Natural killer cell (primary cell): ENCODE results near the gene GMCL1. TPM values are rescaled to one million over a fixed set of nuclear protein-coding genes. Genes with fewer than 3 reads are reported as not detected.
"Not testable (repeated sequence)": the region's sequence is repeated elsewhere in the genome, so short reads cannot be mapped to it uniquely, and the experiment has no call there.

Experiments
- ATAC-seq, 3 donors: fragments of 150-1000 bp in 2 of 3; fragments of 200-7000 bp in 1 of 3; cut with Tn5 transposase; 1 replicate in 1 of 3; 2 replicates in 2 of 3; pipeline ENCODE4 v1.10.0; 2021; ENCODE audit warnings: mild to moderate bottlenecking in 2 of 3, moderate library complexity in 2 of 3
- DNase-seq, 2 donors: peaks; one replicate each; pipeline versions ENCODE4 v3.0.0 to v3.0.0-alpha.2; 2013 to 2021; ENCODE audit warnings: mixed read lengths in 1 of 2
- H3K27ac ChIP-seq: one replicate; pipeline ENCODE4 v1.5.1; 2013; ENCODE audit warnings: mild to moderate bottlenecking, low read length
- H3K27me3 ChIP-seq: one replicate; pipeline ENCODE4 v1.6.1; 2013; ENCODE audit warnings: low read length; ENCODE audit not compliant: control insufficient read depth, insufficient read depth
- H3K36me3 ChIP-seq: one replicate; pipeline ENCODE4 v1.6.1; 2013; ENCODE audit warnings: low read length; ENCODE audit not compliant: control insufficient read depth, insufficient read depth
- H3K4me1 ChIP-seq: one replicate; pipeline ENCODE4 v1.6.1; 2013; ENCODE audit warnings: low read length; ENCODE audit not compliant: control insufficient read depth, insufficient read depth
- H3K4me3 ChIP-seq: one replicate; pipeline ENCODE4 v1.5.1; 2013; ENCODE audit warnings: low read length
- H3K9me3 ChIP-seq: one replicate; pipeline ENCODE4 v1.6.1; 2013; ENCODE audit warnings: low read length; ENCODE audit not compliant: control insufficient read depth, insufficient read depth
- H3K27ac Mint-ChIP-seq, 2 donors: one replicate each; pipeline ENCODE4 v1.8.0; 2022; ENCODE audit warnings: mild to moderate bottlenecking in 2 of 2, mixed read lengths in 2 of 2, moderate library complexity in 1 of 2
- H3K27me3 Mint-ChIP-seq, 2 donors: one replicate each; pipeline ENCODE4 v1.8.0; 2022; ENCODE audit warnings: low read depth in 2 of 2, mixed read lengths in 2 of 2
- H3K36me3 Mint-ChIP-seq: one replicate; pipeline ENCODE4 v1.8.0; 2022; ENCODE audit warnings: mixed read lengths
- H3K4me1 Mint-ChIP-seq, 2 donors: one replicate each; pipeline ENCODE4 v1.8.0; 2022; ENCODE audit warnings: mixed read lengths in 2 of 2
- H3K4me3 Mint-ChIP-seq: one replicate; pipeline ENCODE4 v1.8.0; 2022; ENCODE audit warnings: mild to moderate bottlenecking, moderate library complexity, mixed read lengths
- H3K9me3 Mint-ChIP-seq, 2 donors: one replicate each; pipeline ENCODE4 v1.8.0; 2022; ENCODE audit warnings: mixed read lengths in 2 of 2
- WGBS: methylation state at CpG from one replicate; pipeline ENCODE4 v1.1.7; 2013; ENCODE audit warnings: missing lambda C conversion rate; ENCODE audit not compliant: insufficient coverage; 5-methylcytosine and 5-hydroxymethylcytosine counted together
- intact Hi-C: fragments of 100-400 bp; cut with micrococcal nuclease; formaldehyde crosslinking; loops from one replicate; pipeline ENCODE4 v1.14.2; 2022
- total RNA-seq, 4 donors: library from RNA; stranded (reverse); fragments of 120-200 nt in 1 of 4; gene quantifications; one replicate each; pipeline versions ENCODE4 v1.2.3 to v1.2.4, GENCODE V29; 2013 to 2022
- TF ChIP-seq, protein P1 (sequence below): fragments of 200-600 bp; IDR thresholded peaks from one replicate; pipeline ENCODE4 v1.8.0; 2022; ENCODE audit warnings: antibody characterized with exemption

The GMCL1 gene
- total RNA-seq, 3 donors from 2014 or later (not counting 1 experiment from before 2014, with no cell fraction given): 34.6 to 49.4 (median 35.9) TPM

DNA sequence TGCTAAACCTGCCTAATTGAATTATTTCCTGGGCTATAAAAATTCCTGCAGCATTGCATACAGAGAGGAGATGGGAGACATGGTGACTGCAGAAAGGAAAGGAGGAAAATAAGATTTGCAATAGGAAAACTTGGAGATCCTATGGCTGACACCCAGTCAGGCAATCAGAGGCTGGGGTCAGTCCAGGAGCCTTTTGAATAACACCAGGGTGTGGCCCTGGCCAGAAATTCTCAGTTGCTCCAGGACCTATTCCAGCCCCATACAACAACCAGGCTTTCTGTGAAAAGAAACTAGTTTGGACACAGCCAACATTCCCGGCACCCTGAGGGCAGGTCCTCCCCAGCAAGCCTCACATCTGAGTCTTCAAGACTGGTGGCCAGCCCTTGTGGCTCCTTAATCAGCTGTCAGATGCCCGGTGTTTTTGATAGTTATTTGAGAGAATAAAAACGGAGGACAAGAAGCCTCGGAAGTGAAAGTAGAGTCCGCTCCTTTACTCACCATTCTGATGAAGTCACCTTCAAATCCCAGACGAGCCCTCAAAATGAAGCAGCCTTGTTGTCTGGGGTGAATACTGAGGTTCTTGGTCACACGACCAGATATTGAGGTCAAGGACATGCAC is 31.1 kb upstream of the GMCL1 start:
- Histone ChIP-seq H3K27me3 (no peaks in the 10 kb centered on the region), H3K36me3 (no peaks in the 10 kb centered on the region), H3K4me3 (peak overlapping the region; percentile 1), H3K4me1 (peaks cover 9% of the 10 kb centered on the region), H3K27ac (peak overlapping the region; percentile 23), H3K9me3 (no peaks in the 10 kb centered on the region)
- intact Hi-C loops: no loop called here
- ATAC-seq (peak; percentile 47 to 66 (median 61)), DNase-seq (no peak)
- Mint-ChIP-seq H3K9me3 (no peaks in the 10 kb centered on the region), H3K27ac (peak overlapping the region; percentile 79 to 95), H3K4me3 (peak overlapping the region; percentile 73), H3K27me3 (no peaks in the 10 kb centered on the region), H3K36me3 (no peaks in the 10 kb centered on the region), H3K4me1 (peaks cover 36 to 56% of the 10 kb centered on the region in 2 donors)
- 25% methylated on average over 4 of the region's 7 CpGs for WGBS
- TF ChIP-seq, protein P1, sequence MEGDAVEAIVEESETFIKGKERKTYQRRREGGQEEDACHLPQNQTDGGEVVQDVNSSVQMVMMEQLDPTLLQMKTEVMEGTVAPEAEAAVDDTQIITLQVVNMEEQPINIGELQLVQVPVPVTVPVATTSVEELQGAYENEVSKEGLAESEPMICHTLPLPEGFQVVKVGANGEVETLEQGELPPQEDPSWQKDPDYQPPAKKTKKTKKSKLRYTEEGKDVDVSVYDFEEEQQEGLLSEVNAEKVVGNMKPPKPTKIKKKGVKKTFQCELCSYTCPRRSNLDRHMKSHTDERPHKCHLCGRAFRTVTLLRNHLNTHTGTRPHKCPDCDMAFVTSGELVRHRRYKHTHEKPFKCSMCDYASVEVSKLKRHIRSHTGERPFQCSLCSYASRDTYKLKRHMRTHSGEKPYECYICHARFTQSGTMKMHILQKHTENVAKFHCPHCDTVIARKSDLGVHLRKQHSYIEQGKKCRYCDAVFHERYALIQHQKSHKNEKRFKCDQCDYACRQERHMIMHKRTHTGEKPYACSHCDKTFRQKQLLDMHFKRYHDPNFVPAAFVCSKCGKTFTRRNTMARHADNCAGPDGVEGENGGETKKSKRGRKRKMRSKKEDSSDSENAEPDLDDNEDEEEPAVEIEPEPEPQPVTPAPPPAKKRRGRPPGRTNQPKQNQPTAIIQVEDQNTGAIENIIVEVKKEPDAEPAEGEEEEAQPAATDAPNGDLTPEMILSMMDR: no peak

DNA sequence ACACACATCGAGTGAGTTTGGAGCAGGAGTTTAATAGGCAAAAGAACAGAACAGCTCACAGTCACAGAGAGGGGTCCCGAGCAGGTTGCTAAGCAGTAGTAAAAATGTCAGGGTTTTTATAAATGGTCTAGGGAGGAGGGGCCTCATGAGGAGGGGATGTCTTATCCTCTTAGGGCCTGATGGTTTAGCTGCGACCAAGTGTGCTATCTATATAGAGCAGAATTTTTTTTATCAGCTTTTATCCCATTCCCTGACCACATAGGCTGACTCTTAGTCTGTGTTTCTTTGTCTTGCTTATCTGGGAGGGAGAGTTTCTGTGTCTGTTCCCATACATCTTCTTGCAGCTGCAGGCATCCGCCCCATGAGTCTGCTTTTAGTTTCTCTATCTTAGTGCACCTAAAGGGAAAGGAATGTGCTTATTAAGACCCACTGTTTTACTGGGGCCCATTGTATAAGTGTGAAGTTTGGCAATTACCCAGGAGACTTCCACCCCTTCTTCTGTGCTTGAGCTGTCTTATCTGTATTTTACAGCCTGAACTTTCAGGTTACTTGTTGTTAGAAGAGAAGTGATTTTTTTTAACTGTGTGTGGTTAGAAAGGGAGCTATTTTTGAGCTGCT is 30.4 kb upstream of the GMCL1 start:
- WGBS: 30% methylated on average over 3 of the region's 4 CpGs
- peak overlapping the region; percentile 23 for H3K27ac ChIP-seq
- H3K27ac Mint-ChIP-seq: peak overlapping the region; percentile 79 to 95
- no peaks in the 10 kb centered on the region for H3K36me3 ChIP-seq
- H3K4me1 Mint-ChIP-seq: peaks cover 41 to 60% of the 10 kb centered on the region in 2 donors
- H3K4me3 Mint-ChIP-seq: peak overlapping the region; percentile 73
- no peaks in the 10 kb centered on the region for H3K27me3 ChIP-seq
- no peaks in the 10 kb centered on the region for H3K9me3 ChIP-seq
- intact Hi-C loops: no loop called here
- peak; percentile 62 to 73 (median 71) for ATAC-seq
- H3K36me3 Mint-ChIP-seq: no peaks in the 10 kb centered on the region
- H3K4me3 ChIP-seq: peak overlapping the region; percentile 1
- TF ChIP-seq, protein P1: no peak
- DNase-seq: no peak
- no peaks in the 10 kb centered on the region for H3K27me3 Mint-ChIP-seq
- peaks cover 13% of the 10 kb centered on the region for H3K4me1 ChIP-seq
- no peaks in the 10 kb centered on the region for H3K9me3 Mint-ChIP-seq

DNA sequence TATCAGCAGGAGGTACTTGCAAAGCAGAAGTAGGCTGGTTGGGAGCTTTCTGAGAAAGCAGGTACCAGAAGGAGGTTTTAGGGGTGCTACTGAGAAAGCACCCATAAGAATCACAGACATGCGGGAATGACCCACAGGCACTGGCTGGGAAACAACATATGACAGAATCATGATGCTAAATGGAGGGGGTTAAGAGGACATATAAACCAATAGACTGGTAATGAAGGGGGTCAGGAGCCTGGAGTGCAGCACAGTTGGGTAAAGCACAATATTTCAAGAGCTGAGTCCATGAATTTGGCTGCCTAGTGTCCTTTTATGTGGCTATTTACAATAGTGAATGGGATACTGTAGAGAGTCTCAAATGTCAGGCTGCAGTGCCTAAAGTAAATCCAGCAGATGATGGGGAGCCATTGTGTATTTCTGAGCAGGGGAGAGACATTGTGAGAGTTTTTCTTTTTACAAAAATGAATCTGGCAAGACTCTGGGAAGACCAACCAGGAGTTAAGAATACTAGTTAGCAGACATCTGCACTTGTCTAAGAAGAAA is 27.6 kb upstream of the GMCL1 start:
- no peaks in the 10 kb centered on the region for H3K27me3 ChIP-seq
- H3K27ac Mint-ChIP-seq: no peak overlapping the region
- no peak overlapping the region for H3K4me3 ChIP-seq
- 100% methylated on average over 1 of the region's 1 CpG for WGBS
- H3K36me3 Mint-ChIP-seq: peaks cover 7% of the 10 kb centered on the region
- no peaks in the 10 kb centered on the region for H3K9me3 Mint-ChIP-seq
- no peaks in the 10 kb centered on the region for H3K36me3 ChIP-seq
- no peak overlapping the region for H3K4me3 Mint-ChIP-seq
- H3K4me1 Mint-ChIP-seq: peaks cover 47 to 59% of the 10 kb centered on the region in 2 donors
- intact Hi-C loops: no loop called here
- no peaks in the 10 kb centered on the region for H3K27me3 Mint-ChIP-seq
- no peaks in the 10 kb centered on the region for H3K9me3 ChIP-seq
- H3K27ac ChIP-seq: no peak overlapping the region
- TF ChIP-seq, protein P1: no peak
- DNase-seq: no peak
- peaks cover 18% of the 10 kb centered on the region for H3K4me1 ChIP-seq
- ATAC-seq: no peak

DNA sequence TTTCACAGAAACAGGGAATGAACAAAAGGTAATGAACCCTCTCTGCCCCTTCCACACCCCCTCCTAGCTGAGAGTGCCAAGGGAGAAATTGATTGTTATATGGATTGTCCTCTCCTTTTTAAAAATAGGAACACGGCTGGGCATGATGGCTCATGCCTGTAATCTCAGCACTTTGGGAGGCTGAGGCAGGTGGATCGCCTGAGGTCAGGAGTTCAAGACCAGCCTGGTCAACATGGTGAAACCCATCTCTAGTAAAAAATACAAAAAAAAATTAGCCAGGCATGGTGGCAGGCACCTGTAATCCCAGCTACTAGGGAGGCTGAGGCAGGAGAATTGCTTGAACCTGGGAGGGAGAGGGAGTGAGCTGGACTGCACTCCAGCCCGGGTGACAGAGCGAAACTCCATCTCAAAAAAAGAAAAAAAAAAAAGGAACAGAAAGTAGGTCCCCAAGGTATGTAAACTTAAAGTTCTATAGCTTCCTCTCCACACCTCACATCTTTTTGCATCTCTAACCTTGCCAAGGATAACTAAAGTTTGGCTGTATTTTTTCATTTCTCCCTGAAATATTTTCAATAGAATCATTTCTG is 26.6 kb upstream of the GMCL1 start:
- H3K9me3 Mint-ChIP-seq, ATAC-seq, H3K9me3 ChIP-seq, intact Hi-C loops, DNase-seq, H3K27me3 ChIP-seq, H3K4me3 Mint-ChIP-seq, H3K4me3 ChIP-seq, H3K27me3 Mint-ChIP-seq, H3K36me3 ChIP-seq, H3K36me3 Mint-ChIP-seq, H3K27ac ChIP-seq: not testable (repeated sequence)
- 85% methylated on average over 2 of the region's 4 CpGs for WGBS
- peak overlapping the region; percentile 14 to 52 for H3K27ac Mint-ChIP-seq
- H3K4me1 ChIP-seq: peaks cover 18% of the 10 kb centered on the region
- peaks cover 41 to 49% of the 10 kb centered on the region in 2 donors for H3K4me1 Mint-ChIP-seq
